IMR-90 (cell line): ENCODE data around the gene NTM. TPM values are rescaled to one million over a fixed set of nuclear protein-coding genes. Genes with fewer than 3 reads are reported as not detected.

Source experiments
- ATAC-seq: fragments of 200-7000 bp; cut with Tn5 transposase; 2 replicates; pipeline ENCODE4 v1.9.1; 2020; ENCODE audit warnings: low read depth, mild to moderate bottlenecking, moderate library complexity
- BruUV-seq: library from RNA; stranded (reverse); fragments of 400-500 nt; replicated peaks from 2 replicates; lab custom pipeline; 2021; lab: Mats Ljungman, UMichigan
- CTCF ChIA-PET: fragments of 300-600 bp; formaldehyde crosslinking; extraction: SDS; loops from one replicate; lab custom pipeline; 2021; ENCODE audit warnings: antibody characterized with exemption; lab: Yijun Ruan, JAX
- POLR2A ChIA-PET: fragments of 300-600 bp; sonication (Branson Sonifier 250); formaldehyde crosslinking; loops from one replicate; lab custom pipeline; 2022; ENCODE audit warnings: antibody characterized with exemption; ENCODE audit not compliant: unreplicated experiment; lab: Charles Lee
- DNase-seq: peaks from one replicate; pipeline ENCODE4 v3.0.0; 2013
- H2AFZ ChIP-seq: replicated peaks from 2 replicates; pipeline ENCODE3; 2013; ENCODE audit warnings: low read length, mild to moderate bottlenecking; ENCODE audit not compliant: poor library complexity
- H2AK5ac ChIP-seq: 2 replicates; pipeline ENCODE4 v1.6.1; 2013; ENCODE audit warnings: low read depth, low read length, inconsistent platforms
- H2AK9ac ChIP-seq: replicated peaks from 2 replicates; pipeline ENCODE3; 2013; ENCODE audit warnings: mild to moderate bottlenecking, low read depth, low read length, moderate library complexity; ENCODE audit not compliant: poor library complexity
- H2BK120ac ChIP-seq: 2 replicates; pipeline ENCODE4 v1.6.1; 2013; ENCODE audit warnings: low read depth, low read length, inconsistent platforms
- H2BK15ac ChIP-seq: 3 replicates; pipeline ENCODE4 v1.6.1; 2013; ENCODE audit warnings: low read depth, low read length, inconsistent platforms
- H2BK20ac ChIP-seq: 2 replicates; pipeline ENCODE4 v1.6.1; 2013; ENCODE audit warnings: low read depth, mild to moderate bottlenecking, inconsistent platforms, low read length, moderate library complexity
- H2BK5ac ChIP-seq: 2 replicates; pipeline ENCODE4 v1.6.1; 2013; ENCODE audit warnings: mild to moderate bottlenecking, low read depth, low read length, inconsistent platforms; ENCODE audit not compliant: poor library complexity, severe bottlenecking
- H3K14ac ChIP-seq: replicated peaks from 2 replicates; pipeline ENCODE4 v1.6.1; 2013; ENCODE audit warnings: low read depth, low read length, inconsistent platforms
- H3K18ac ChIP-seq: 2 replicates; pipeline ENCODE4 v1.6.1; 2013; ENCODE audit warnings: low read depth, low read length, control low read depth
- H3K23ac ChIP-seq: 2 replicates; pipeline ENCODE4 v1.6.1; 2013; ENCODE audit warnings: low read depth, low read length, inconsistent platforms
- H3K27ac ChIP-seq: 2 replicates; pipeline ENCODE4 v1.5.1; 2013; ENCODE audit warnings: mild to moderate bottlenecking, control low read depth, low read length; ENCODE audit not compliant: insufficient read depth
- H3K27me3 ChIP-seq: 2 replicates; pipeline ENCODE4 v1.6.1; 2013; ENCODE audit warnings: low read length; ENCODE audit not compliant: control insufficient read depth, insufficient read depth
- H3K36me3 ChIP-seq: 2 replicates; pipeline ENCODE4 v1.6.1; 2013; ENCODE audit warnings: low read length, mixed read lengths; ENCODE audit not compliant: control insufficient read depth, insufficient read depth
- H3K4ac ChIP-seq: 2 replicates; pipeline ENCODE4 v1.6.1; 2013; ENCODE audit warnings: low read depth, low read length, inconsistent platforms
- H3K4me1 ChIP-seq: 2 replicates; pipeline ENCODE4 v1.6.1; 2013; ENCODE audit warnings: low read length, mixed read lengths; ENCODE audit not compliant: control insufficient read depth, insufficient read depth
- H3K4me2 ChIP-seq: 2 replicates; pipeline ENCODE4 v1.6.1; 2013; ENCODE audit warnings: low read depth, mild to moderate bottlenecking, control low read depth, low read length, moderate library complexity
- H3K4me3 ChIP-seq: 2 replicates; pipeline ENCODE4 v1.5.1; 2013; ENCODE audit warnings: low read depth, mild to moderate bottlenecking, control low read depth, low read length, moderate library complexity; ENCODE audit not compliant: insufficient read depth
- H3K56ac ChIP-seq: 2 replicates; pipeline ENCODE4 v1.6.1; 2013; ENCODE audit warnings: low read length, inconsistent platforms; ENCODE audit not compliant: insufficient read depth; ENCODE audit errors: extremely low read depth
- H3K79me1 ChIP-seq, 2 experiments: 2 replicates each; pipeline ENCODE4 v1.6.1; 2013; ENCODE audit warnings: low read length in 2 of 2, inconsistent platforms in 1 of 2, low read depth in 1 of 2
- H3K9ac ChIP-seq: 2 replicates; pipeline ENCODE4 v1.6.1; 2013; ENCODE audit warnings: low read depth, low read length, control low read depth
- H3K9me1 ChIP-seq: 2 replicates; pipeline ENCODE4 v1.6.1; 2013; ENCODE audit warnings: low read length, inconsistent platforms; ENCODE audit not compliant: insufficient read depth
- H3K9me3 ChIP-seq: 2 replicates; pipeline ENCODE4 v1.6.1; 2013; ENCODE audit warnings: low read length; ENCODE audit not compliant: control insufficient read depth, insufficient read depth
- H4K20me1 ChIP-seq: 2 replicates; pipeline ENCODE4 v1.6.1; 2013; ENCODE audit warnings: low read length, inconsistent platforms; ENCODE audit not compliant: insufficient read depth
- H4K5ac ChIP-seq: 2 replicates; pipeline ENCODE4 v1.6.1; 2013; ENCODE audit warnings: mild to moderate bottlenecking, low read depth, low read length, control low read depth
- H4K8ac ChIP-seq, 2 experiments: 2 replicates each; pipeline ENCODE4 v1.6.1; 2013; ENCODE audit warnings: low read depth in 2 of 2, low read length in 2 of 2, control low read depth in 1 of 2, inconsistent platforms in 1 of 2
- H4K91ac ChIP-seq: 2 replicates; pipeline ENCODE4 v1.6.1; 2013; ENCODE audit warnings: low read depth, low read length, inconsistent platforms; ENCODE audit not compliant: insufficient read depth
- CEBPB ChIP-seq: IDR thresholded peaks from 2 replicates; pipeline ENCODE4 v1.6.1; 2012; ENCODE audit warnings: low read depth, low read length, improper control_type of control experiment
- CHD1 ChIP-seq: IDR thresholded peaks from 2 replicates; pipeline ENCODE4 v1.6.1; 2012; ENCODE audit warnings: low read depth, low read length, improper control_type of control experiment
- MAFK ChIP-seq: IDR thresholded peaks from 2 replicates; pipeline ENCODE4 v1.6.1; 2012; ENCODE audit warnings: low read depth, low read length, improper control_type of control experiment
- MAZ ChIP-seq: IDR thresholded peaks from 2 replicates; pipeline ENCODE4 v1.6.1; 2012; ENCODE audit warnings: low read depth, mild to moderate bottlenecking, low read length, improper control_type of control experiment, moderate library complexity, borderline replicate concordance
- MXI1 ChIP-seq: IDR thresholded peaks from 2 replicates; pipeline ENCODE4 v1.6.1; 2012; ENCODE audit warnings: low read depth, mild to moderate bottlenecking, low read length, moderate library complexity, borderline replicate concordance
- POLR2A ChIP-seq: IDR thresholded peaks from 2 replicates; pipeline ENCODE4 v1.6.1; 2012; ENCODE audit warnings: mild to moderate bottlenecking, low read depth, low read length
- RAD21 ChIP-seq: IDR thresholded peaks from 2 replicates; pipeline ENCODE4 v1.6.1; 2012; ENCODE audit warnings: low read length, improper control_type of control experiment
- SMC3 ChIP-seq: fragments of 150-350 bp; IDR thresholded peaks from 2 replicates; pipeline ENCODE4 v1.6.1; 2016; ENCODE audit warnings: low read depth, mild to moderate bottlenecking, antibody characterized with exemption, low read length, moderate library complexity
- WGBS, 2 experiments: methylation state at CpG; one replicate each; pipeline versions ENCODE4 v1.1.5 to v1.1.7; 2013; ENCODE audit warnings: missing lambda C conversion rate in 2 of 2; ENCODE audit not compliant: insufficient read length in 1 of 2; ENCODE audit errors: extremely low coverage in 2 of 2; 5-methylcytosine and 5-hydroxymethylcytosine counted together
- dilution Hi-C: fragments of 300-500 bp; cut with HindIII; formaldehyde crosslinking; loops from one replicate; pipeline ENCODE4 v1.14.3; 2018; ENCODE audit warnings: low sequenced_read_pairs; ENCODE audit not compliant: unreplicated experiment
- in situ Hi-C: fragments of 300-500 bp; cut with MboI; formaldehyde crosslinking; loops from 3 replicates; pipeline ENCODE4 v1.14.3; 2019; ENCODE audit warnings: low sequenced_read_pairs, inconsistent platforms, mixed read lengths
- intact Hi-C: fragments of 100-400 bp; cut with micrococcal nuclease; formaldehyde crosslinking; loops from 2 replicates; pipeline ENCODE4 v1.10.0; 2022
- polyA plus RNA-seq, 3 experiments: library from polyadenylated mRNA; depleted of rRNA; stranded (reverse); fragments of >200 nt; gene quantifications; 2 replicates each; pipeline ENCODE4 v1.2.3, GENCODE V29; 2012; ENCODE audit warnings: low replicate concordance in 1 of 3
- total RNA-seq: library from RNA; depleted of rRNA; stranded (reverse); fragments of >200 nt; gene quantifications from 2 replicates; pipeline ENCODE4 v1.2.3, GENCODE V29; 2012
- TF ChIP-seq, protein P1 (sequence below): conservative IDR thresholded peaks from 2 replicates; pipeline ENCODE4 v1.5.1; 2012; ENCODE audit warnings: mild to moderate bottlenecking, low read depth, low read length, improper control_type of control experiment

The NTM gene
- total and polyA plus RNA-seq, 2 of the 4 experiments (the other 2 are of a cell fraction) = 19.5 to 25.5 TPM

DNA sequence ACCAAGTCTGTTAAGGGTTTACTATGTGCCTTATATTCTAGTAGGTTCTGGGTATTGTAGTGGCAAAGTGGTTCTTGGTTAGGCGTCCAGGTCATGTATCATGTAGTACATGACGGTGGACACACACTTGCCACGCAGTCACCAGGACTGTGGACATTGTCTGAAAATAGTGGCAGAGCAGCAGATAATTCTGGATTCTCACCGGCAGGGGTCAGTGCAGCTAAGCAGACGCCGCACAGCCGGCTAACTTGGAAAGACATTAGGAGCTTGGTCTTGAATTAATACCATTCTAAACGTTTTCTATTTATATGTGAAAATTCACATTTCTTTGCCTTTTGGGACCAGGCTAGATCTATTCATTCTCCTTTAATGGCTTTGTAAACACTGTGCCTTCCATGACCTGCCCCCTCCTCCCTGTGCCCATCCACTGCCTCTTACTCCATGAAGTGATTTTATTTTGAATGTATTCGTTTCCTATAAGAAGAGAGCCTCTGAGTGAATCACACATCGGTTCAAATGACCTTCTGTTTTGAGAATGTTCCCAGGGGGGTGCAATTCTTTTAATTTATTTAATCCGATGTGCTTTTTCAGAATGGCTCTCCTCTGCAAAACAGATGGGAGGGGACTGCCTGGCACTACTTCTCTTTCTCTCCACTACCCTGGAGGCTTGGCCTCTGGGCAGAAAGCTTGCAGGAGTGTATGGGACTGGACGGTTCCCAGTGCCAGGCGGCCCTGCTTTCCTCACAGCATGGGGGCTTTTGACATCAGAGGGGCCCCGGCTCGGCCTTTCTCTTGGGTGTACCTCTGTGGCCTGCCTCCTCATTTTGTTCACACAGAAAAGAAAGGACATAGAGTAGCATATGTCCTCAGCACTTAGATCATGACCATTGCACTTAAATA, 378.0 kb downstream of the NTM start:
- no peak overlapping the region; the same call in 1 of the 2 replicates for H3K27ac ChIP-seq
- H4K20me1 ChIP-seq = no peaks in the 10 kb centered on the region
- H2AFZ ChIP-seq = peak overlapping the region; percentile 58
- peak overlapping the region; percentile 62 for H4K91ac ChIP-seq
- peaks cover 17% of the 10 kb centered on the region for H3K4me1 ChIP-seq
- peak overlapping the region; percentile 23 to 85; a peak in 3 of 4 replicates for H4K8ac ChIP-seq
- no peaks in the 10 kb centered on the region for H3K79me1 ChIP-seq
- H2BK20ac ChIP-seq = peak overlapping the region; percentile 96
- H3K56ac ChIP-seq = peak overlapping the region; percentile 58; the same call in 1 of the 2 replicates
- peak overlapping the region; percentile 14; the same call in 1 of the 2 replicates for H4K5ac ChIP-seq
- H3K23ac ChIP-seq = peak overlapping the region; percentile 85; the same call in 1 of the 2 replicates
- no TSS peak for BruUV-seq
- ChIA-PET POLR2A (no interaction called here), CTCF (interaction anchor here (0.6 to 2.5 kb wide), 21 partner anchors 9 to 1197 kb away, joined by 3 to 14 read pairs (median 4); no protein-coding TSS in a partner anchor)
- H3K9me3 ChIP-seq = no peaks in the 10 kb centered on the region
- peak overlapping the region; percentile 94 for H3K4ac ChIP-seq
- H3K9me1 ChIP-seq = peaks cover 12% of the 10 kb centered on the region; the same call in 1 of the 2 replicates
- H3K9ac ChIP-seq = no peak overlapping the region
- H3K4me3 ChIP-seq = no peak overlapping the region
- ATAC-seq = peak; percentile 69
- H3K4me2 ChIP-seq = peak overlapping the region; percentile 60
- peak overlapping the region; percentile 67; the same call in 1 of the 2 replicates for H3K18ac ChIP-seq
- dilution Hi-C loops = no loop called here
- in situ Hi-C loops = loop anchor here (5.0 kb wide), 1 partner anchor 379 kb away; no protein-coding TSS in a partner anchor
- H2BK5ac ChIP-seq = peak overlapping the region; percentile 78
- H2AK5ac ChIP-seq = peak overlapping the region; percentile 75
- peak overlapping the region; percentile 85 for H3K14ac ChIP-seq
- H2AK9ac ChIP-seq = no peak overlapping the region
- H2BK15ac ChIP-seq = peak overlapping the region; percentile 57; the same call in 1 of the 3 replicates
- TF ChIP-seq, protein P1, sequence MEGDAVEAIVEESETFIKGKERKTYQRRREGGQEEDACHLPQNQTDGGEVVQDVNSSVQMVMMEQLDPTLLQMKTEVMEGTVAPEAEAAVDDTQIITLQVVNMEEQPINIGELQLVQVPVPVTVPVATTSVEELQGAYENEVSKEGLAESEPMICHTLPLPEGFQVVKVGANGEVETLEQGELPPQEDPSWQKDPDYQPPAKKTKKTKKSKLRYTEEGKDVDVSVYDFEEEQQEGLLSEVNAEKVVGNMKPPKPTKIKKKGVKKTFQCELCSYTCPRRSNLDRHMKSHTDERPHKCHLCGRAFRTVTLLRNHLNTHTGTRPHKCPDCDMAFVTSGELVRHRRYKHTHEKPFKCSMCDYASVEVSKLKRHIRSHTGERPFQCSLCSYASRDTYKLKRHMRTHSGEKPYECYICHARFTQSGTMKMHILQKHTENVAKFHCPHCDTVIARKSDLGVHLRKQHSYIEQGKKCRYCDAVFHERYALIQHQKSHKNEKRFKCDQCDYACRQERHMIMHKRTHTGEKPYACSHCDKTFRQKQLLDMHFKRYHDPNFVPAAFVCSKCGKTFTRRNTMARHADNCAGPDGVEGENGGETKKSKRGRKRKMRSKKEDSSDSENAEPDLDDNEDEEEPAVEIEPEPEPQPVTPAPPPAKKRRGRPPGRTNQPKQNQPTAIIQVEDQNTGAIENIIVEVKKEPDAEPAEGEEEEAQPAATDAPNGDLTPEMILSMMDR = peak; percentile 88
- TF ChIP-seq MXI1 (no peak), MAFK (no peak), CEBPB (no peak), POLR2A (no peak), SMC3 (peak; percentile 77), RAD21 (peak; percentile 90), MAZ (no peak), CHD1 (no peak)
- peak; percentile 79 for DNase-seq
- 27% methylated on average over 5 of the region's 15 CpGs; no CpG with 5 or more reads in 1 of the 2 experiments for WGBS, 2 experiments
- H2BK120ac ChIP-seq = peak overlapping the region; percentile 96
- intact Hi-C loops = loop anchor here (1.0 to 5.0 kb wide), 6 partner anchors 54 to 654 kb away; no protein-coding TSS in a partner anchor
- H3K27me3 ChIP-seq = no peaks in the 10 kb centered on the region
- H3K36me3 ChIP-seq = no peaks in the 10 kb centered on the region
